OCI-M1 (cell line): ENCODE data around the gene PRAC2.

ENCODE experiments used
- DNase-seq: peaks from one replicate; lab custom pipeline; 2025; lab: John Stamatoyannopoulos, UW

PRAC2 gene

DNA sequence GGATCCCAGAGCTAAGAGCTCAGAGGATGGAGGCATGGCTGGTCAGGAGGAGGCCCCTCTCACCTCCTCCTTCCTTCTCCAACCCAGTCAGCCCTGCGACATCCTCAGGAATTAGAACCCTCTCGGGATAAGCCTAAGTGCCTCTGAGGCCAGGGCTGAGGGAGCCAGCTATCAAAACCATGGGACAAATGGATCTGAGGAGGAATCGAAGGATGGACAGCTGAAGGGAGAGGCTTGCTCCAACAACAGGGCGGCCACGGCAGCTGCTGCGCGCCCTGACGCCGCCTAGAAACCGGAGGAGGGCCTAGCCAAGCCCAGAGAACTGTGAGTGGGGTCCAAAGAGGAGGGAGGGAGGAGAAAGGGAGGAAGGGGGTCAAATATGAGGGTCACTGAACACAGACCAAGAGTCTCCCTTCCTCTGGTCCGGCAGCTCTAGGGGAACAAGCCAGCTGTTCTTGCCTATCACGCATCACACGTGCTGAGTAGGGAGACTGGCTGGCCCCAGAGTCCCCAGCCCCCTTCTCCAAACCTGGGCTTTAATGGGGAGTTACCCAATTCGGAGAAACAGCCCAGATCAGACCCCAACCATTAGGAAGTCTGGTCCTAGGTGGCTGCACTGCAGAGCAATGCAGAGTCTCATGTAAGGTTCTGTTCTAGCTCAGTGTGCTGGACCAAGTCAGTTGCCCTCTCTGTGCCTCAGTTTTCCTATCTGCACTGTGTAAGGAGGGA, 11.5 kb downstream of the PRAC2 start:
- no peak for DNase-seq

DNA sequence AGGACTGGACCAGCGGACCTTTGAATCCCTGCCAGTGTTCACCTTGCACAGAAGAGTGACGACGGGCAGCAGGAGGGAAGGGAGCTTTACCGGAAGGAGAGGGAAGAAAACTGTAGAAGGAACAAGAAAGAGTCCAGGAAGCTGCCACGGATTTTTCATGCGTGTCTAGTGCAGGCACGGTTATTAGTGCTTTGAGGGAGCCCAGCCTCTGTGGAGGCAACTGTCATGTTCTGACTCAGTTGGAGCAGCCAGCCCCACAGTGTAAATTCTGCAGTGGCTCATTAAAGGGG, 12.0 kb downstream of the PRAC2 start:
- DNase-seq, result no peak

DNA sequence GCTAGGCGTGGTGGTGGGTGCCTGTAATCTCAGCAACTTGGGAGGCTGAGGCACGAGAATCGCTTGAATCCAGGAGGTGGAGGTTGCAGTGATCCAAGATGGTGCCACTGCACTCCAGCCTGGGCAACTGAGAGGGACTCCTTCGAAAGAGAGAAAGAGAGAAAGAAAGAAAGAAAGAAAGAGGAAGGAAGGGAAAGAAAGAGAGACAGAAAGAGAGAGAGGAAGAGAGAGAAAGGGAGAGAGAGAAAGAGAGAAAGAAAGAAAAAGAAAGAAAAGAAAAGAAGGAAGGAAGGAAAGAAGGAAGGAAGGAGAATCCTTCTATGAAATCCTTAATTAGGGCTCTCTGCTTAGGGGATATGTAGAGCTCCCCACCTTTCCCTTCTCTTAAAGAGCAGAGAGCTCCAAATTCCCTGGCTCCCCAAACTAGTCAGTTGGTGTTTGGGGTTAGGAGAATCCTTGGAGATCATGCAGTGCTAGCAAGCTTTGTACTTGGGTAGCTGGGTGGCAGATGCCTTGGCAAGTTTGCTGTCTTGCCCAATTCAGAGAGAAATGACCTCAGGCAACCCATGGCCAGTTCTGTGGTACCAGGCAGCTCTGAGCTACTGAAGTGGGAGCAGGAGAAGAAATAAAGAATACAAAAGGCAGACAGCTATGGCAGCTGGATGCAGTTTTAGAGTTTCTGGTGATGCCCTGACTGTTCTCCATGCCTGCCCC, 14.5 kb downstream of the PRAC2 start:
- DNase-seq, result no peak

- no peak for DNase-seq
Measured at GRCh38 chr17:48738424-48738802, 15.4 kb downstream of the PRAC2 start.

DNA sequence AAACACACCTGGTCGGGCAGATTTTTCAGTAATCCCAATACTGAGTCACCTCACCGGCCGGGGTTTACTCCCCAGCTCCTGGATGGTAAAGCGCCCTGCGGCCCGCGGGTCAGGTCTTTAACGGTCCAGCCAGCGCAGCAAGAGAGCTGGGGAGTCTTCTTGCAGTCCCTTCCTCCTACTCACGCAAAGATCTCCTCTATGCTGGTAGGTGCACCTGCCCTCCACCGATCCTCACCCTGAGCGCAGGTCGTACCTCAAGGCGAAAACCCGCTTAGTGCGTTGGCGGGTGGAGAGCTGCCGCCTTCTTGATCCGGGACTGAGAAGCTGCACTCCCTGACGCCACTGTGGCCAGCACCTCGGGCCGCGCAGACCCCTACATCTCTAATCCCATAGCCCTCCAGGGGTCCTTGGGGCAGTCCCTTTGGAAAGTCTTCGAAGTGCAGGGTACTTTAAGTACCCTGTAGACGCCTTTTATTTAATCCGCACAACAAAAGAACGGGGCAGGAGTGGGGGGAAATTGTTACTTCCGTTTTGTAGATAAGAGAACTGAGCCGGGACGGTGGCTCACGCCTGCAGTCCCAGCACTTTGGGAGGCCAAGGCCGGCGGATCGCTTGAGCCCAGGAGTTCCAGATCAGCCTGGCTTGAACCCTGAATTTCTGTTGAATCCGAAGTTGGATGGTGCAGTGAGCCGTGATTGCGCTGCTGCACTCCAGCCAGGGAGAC, 16.0 kb downstream of the PRAC2 start:
- no peak for DNase-seq

DNA sequence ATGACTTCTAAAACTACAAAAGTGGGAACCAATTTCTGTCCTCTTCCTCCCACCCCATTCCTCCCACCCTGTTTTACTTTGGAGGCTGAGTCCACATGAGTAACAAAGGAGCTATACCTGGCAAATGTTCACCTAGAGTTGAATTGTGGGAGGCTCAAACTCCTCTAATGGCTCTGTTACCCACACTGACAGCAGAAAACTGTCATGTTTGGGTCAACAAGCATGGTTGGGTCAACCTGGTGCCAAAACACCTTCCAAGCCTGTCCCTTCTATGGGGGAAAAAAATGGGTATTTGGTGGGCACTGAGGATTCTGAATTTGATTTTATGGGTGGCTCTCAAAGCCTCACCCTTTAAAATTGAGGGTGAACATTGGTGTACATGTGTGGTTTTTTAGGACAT, 17.6 kb downstream of the PRAC2 start:
- no peak for DNase-seq

DNA sequence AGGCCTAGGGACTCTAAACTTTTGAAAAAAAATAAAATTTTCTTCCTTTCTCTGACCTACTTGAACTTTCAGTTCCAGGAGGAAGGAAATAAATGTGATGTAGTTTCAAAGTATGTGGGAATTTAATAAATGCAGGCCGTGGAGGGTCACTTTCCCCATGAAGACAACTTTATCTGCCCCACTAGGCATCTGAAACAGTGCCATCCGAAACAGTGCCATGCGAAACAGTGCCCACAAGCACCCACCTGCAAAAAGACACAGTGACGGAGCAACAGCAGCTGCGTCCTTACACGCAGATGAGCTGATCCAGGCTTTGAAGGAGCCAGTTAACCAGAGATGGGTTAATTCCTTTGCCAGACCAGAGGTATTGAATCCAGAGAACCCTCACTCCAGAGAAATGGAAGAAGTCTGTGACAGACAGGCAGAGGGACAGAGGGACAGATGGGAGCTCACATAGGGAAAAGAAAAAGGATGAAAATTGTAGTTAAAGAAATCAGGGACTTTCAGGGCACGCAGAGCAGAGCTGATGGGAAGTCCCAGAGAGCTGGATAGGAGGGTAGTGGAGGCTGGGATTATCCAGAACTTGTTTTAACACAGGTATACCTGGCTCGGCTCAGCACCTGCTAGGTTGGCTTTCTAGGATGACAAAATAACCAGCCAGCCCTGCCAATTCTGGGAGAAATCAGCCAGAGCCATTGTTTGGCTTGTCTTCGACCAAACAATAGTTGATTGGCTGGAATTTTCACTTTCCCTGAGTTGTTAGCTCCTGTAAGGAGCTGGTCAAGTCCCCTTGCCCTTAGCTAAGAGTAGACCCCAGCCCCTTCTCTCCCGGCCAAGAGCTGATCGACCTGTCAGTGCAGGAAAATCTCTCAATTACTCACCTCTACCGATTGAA, 22.6 kb downstream of the PRAC2 start:
- DNase-seq, result no peak

DNA sequence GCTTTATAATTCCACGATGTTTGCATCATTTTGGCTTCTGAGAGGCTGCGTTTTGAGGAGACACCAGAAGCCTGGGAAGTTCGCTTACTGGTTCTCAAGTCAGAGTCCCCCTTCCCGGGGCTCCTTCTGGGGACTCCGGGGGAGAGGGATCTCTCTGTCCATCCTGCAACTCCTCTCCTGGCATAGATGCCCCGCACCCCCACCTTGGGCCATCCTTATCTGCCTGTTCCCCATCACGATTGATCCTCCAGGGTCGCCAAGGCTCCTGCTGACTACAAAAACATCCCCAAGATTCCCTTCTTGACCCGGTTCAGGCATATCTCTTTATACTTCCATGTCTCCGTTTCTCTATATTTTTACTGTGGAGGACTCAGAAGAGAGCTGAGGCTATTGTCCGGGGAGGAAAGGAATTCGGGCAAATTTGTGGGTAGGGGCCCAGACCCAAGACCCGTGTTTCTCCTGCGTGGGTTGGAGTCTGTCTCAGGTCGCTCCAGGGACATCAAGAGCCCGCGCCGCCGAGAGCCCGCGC, 24.0 kb downstream of the PRAC2 start:
- no peak for DNase-seq

DNA sequence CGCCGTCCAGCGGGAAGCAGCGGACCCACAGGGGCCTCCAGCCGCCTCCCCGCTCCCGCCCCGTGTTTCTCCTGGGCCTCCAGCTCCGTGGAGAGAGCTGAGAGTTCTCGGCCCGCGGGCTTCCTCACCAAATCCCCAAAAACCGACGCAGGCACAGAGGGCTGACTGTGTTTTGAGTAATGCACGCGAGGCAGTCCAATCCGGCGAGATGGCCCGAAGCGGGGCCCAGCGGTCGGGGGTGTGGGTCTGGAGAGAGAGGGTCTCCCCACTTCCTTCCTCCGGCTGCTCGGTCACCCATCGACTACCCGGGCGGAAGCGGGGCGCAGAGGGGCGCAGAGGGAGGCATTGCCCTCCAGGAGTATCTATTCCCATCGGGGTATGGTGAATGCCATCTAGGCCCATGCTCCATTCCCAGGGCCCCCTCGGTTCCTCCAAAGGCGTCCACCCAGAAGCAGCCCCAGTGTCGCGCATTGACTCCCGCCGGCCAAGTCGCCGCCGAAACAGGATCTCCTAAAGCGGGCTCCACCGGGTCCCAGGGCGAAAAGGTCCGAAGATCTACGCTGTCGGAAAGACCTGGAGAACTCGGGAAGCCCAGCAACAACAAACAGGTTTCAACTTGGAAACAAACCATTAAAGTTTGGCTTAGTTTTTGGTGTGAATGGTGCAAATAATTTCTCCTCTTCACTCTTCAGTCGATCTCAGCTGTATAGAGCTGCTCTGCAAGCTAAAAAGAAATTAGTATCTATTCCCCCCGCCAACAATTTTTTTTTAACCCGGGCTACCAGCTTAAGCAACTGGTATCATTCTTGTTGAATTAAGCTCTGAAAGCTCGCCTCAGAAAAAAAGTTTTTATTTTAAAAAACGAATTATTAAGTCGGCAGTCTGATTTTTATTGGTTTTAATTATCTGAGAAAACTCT, 24.7 kb downstream of the PRAC2 start:
- no peak for DNase-seq

- no peak for DNase-seq
Measured at GRCh38 chr17:48748718-48749566, 26.0 kb downstream of the PRAC2 start.

DNA sequence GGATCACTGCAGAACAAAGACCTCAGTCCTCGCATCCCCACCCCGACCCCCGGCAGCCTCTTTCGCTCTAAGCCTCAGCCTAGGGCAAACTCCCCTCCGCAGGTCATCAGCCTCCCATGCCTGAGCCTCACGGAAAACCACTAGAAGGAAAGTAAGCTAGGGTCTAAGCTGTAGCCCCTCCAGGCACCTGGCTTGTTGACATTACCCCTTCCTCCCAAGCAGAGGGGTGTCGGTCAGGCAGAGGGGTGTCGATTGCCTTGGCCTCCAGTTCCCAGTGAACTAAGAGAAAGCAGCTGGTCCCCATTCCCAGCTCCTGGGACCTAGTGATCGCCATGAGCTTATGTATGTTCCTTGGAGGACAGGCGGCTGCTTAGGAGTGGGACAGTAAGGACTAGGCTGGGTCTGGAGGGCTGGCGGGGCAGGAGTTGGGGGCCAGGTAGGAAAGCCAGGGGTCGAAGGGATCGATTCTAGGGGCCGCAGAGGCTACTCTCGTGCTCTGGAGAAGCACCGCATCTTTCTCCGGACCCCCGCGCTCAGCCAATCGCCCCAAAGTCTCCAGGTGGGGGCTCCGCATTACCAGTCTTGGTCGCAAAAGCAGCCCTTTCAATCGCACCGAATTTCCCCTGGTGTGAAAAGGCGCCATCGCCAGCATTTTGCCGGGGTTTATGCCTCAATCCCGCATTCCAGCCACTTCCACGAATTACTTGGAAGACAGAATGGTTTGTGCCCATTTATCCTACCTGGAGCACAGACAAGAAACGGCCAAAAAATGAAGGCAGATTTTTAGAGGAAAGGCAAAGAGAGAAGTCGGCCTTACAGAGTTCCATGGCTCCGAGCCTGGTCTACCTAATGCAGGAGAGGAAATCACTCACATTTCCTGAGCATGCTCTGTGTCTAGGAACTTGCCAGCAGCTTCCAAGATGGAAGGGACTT, 26.9 kb downstream of the PRAC2 start:
- DNase-seq, result no peak

- DNase-seq, result no peak
Measured at GRCh38 chr17:48751172-48751571, 28.2 kb downstream of the PRAC2 start.

- DNase-seq, result no peak
Measured at GRCh38 chr17:48751733-48752398, 28.9 kb downstream of the PRAC2 start.

DNA sequence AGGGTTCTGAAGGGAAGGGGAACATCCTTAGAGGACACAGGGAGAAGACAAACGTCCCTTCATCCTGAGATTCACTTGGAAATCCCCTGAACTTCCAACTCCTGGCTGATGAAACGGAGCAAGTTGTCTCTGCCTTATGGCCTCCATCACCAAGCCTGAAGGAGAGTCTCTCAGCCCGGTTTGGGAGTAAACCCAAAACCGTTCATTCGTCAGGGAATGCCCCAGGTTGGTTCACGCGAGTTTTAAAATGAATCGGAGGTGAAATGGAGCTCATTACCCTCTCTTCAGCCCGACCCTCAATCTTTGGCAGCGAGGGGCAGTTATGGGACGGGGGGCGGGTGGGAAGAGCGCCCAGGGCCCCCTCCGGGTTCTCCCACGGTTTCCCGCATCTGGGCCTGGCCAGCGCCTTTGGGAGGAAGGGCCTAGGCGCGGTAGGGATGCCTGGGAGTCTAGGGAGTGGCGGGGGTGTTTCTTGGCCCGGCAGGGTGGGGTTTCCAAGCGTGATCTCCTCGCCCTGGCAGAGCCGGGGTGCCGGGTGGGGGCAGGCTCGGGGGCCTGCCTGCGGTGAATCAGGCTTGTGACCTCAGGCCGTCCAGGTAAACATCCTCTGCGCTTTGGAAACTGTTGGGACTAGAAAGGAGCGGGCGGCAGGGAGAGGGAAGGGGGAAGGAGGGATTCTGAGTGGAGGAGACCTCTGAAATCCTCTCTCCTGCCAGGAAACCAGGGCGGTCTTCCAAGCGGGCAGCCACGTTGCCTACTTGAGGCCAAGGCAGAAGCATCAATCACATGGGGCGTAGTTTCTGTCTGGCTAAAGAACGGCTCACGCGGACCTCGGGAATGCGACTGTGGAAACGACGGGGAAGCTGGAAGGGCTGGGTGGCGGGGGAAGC, 29.7 kb downstream of the PRAC2 start:
- DNase-seq, result no peak

- DNase-seq, result no peak
Measured at GRCh38 chr17:48753794-48754499, 31.0 kb downstream of the PRAC2 start.

- DNase-seq, result no peak
Measured at GRCh38 chr17:48754500-48755261, 31.7 kb downstream of the PRAC2 start.
